Measurements from ENCODE around the gene CCDC78.

CCDC78 gene

DNA sequence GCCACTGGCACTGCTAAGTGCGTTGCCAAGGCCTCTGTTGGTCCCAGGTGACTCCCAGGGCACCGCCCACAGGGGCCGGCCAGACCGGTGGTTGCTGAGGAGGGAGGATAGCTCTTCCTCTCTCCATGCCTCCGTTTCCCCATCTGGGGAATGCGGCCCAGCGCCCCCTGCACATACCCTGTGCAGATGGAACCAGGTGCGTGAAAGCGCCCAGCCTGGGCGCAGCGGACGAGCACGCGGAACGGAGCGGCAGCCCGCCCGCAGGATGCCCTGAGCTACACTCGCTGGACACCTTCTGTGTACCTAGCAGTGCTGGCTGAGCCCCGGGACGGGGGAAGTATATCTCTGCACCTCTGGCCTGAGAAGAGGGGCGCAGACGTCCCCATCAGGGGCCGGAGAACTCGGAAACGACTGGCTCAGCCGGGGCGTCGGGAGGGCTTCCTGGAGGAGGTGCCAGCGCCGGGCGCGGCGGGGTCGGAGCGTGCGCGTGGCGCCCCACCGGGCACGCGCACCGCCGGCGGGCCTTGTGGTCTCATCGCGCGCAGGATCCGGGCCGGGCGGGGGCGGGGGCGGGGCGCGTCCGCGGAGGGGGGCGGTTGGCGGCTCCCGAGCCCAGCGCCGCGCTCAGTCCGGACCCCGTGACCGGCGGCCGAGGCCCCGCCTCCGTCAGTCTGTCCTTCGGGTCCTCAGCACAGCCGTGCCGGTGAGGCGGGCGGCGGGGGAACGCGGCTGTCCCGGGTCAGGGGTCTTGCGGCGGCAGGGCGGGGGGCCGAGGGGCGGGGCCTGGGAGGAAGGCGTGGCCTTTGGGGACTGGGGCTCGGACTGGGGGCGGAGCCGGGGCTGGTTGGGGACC is at the start of gene CCDC78, which contains the start of gene HAGHL:
Gene CCDC78, minus strand, starts transcription at position 6 of the 853 bp plus-strand sequence. CDS start 76 bp downstream, outside the sequence.
Gene HAGHL, plus strand, starts transcription at position 669 of the 853 bp plus-strand sequence. CDS start 404 bp downstream, outside the sequence.
- peak; percentile 38 to 45 for DNase-seq (ENCODE audit: low read depth in 1 of 2, low spot score in 1 of 2)

DNA sequence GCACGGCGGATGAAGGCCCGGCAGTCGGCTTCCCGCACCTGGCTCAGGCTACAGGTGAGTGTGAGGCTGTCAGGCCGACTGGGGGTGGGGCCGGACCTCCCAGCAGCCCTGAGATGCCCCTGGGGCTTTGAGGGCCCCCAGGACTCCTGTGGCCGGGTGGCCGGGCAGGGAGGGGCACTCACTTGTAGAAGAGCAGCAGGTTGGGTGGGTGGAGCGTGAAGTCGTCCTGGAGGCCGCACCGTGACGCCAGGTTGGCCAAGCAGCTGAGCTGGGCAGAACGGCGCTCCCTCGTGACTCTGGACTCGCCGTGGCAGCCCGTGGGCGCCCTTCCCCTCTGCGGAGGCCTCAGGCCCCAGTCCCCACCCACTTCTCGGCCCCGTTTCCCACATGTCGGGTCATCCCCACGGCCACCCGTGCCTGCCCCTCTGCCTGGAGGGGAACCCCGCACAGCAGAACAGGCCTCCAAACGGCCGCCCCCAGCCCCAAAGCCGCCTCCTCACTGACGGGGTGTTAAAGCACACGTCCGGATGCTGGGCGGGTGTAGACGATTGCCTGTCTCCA is 49.1 kb upstream of the CCDC78 start:
- no peak for DNase-seq (ENCODE audit: low read depth in 1 of 2, low spot score in 1 of 2)

DNA sequence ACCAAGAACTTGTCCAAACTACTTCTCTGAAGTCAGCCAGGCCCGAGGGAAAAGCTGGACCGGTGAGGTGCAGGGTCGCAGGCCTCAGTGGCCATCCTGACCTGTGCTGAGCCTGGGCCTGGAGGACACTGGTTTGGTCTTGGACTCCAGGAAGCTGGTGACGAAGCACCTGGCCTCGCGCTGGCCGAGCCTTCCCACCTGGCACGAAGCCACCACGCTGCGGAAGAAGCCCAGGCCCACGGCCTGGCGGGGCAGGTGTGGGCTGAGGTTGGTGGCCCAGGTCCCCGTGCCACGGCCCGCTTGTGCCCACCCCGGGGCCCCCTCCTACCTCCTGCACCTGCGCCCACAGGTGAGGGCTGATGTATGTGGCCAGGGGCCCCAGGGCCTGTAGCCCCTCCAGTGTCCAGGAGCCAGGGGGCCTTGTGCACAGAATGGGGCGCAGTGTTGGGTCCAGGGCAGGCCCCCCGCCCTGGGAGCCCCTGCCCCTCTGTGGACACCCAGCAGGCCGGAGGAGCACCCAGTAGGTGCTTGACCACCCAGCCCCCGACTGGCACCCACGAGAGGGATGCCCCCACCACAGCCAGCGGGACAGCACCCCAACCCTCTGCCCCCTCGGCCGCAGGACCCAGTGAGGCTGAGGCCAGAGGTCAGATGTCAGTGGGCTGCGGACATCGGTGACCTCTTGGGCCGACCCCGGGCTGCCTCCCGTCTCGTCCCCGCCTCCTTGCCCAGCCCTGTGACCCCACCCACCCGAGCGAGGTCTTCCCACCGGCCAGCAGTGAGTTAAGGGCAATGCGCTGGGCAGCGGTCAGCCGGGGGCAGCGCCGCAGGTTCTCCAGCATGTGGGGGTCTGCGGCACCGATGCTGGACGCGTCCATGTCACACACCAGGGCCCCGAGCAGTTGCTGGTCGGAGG is 48.1 kb upstream of the CCDC78 start:
- no peak for DNase-seq (ENCODE audit: low read depth in 1 of 2, low spot score in 1 of 2)

DNA sequence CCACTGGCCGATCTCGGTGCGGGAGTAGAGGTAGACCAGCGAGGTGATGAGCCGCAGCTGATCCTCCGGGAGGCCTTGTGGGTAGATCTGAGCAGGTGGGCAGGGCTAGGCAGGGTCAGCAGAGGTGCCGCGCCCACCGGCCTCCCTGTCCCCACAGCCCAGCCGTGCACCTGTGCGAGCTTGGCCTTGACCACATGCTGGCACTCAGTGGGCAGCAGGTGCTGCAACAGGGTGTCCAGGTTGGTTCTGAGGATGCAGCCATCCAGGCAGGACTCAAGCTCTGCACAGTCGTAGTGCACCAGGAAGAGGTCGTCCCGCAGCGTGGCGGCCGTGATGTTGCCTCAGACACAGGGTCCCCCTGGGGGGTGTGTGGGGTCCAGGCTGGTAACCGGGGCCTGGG is 46.7 kb upstream of the CCDC78 start:
- DNase-seq (ENCODE audit: low read depth in 1 of 2, low spot score in 1 of 2) = no peak

DNA sequence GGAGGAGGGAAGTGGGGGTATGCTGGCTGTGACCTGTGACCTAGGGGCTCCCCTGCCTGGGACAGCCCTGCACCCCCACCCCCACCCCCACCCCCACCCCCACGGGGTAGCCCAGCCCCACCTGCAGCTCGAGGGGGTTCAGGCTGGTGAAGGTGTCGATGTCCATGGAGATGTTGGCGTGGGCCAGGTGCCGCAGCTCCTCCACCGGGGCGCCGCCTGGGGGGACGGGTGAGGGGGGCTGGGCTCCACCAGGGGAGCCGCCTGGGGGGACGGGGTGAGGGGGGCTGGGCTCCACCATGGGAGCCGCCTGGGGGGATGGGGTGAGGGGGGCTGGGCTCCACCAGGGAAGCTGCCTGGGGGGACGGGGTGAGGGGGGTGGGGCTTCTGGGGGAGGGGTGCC is 44.2 kb upstream of the CCDC78 start:
- no peak for DNase-seq (ENCODE audit: low read depth in 1 of 2, low spot score in 1 of 2)

DNA sequence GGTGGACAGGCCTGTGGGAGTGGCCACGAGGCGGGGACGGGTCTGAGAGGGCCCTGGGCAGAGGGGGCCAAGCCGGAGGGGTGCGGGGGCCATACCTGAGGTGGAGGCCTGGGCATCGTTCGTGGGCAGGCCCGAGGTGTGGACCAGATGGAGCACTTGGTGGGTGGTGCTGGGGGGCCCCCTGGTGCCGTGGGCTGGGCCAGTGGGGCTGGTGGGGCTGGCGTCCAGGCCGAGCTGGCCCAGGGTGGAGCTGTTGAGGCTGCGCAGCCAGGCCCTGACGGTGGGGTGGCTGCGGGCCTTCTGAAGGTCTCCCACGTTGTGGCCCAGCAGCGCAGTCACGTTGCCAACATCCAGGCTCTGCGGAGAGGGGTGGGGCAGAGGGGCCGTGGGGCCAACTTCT is 43.7 kb upstream of the CCDC78 start:
- no peak for DNase-seq (ENCODE audit: low read depth in 1 of 2, low spot score in 1 of 2)

DNA sequence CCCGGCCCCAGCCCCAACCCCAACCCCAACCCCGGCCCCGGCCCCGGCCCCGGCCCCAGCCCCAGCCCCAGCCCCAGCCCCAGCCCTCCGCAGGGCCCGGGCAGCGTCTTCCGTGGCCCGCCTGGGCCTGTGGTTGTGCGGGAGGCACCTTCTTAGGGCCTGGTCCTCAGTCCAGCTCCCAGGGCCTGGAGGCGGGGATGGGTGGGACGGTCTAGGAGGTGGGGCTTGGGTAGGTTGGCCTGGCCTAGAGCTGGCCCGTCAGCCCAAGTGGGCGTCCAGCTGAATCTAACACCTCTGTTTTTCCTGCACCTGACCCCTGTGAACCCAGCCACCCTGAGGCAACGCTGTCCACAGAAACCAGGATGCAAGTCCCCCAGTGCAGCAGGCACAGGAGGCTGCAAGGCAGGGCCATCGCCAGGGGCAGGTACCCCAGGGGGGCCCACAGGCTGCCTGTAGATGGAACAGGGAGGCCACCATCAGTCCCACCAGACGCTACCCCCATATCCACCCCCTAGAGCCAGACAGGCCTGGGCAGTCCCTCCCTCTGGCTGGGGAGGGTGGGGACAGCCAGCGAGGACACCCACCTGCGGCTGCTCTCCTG is 43.0 kb upstream of the CCDC78 start:
- DNase-seq (ENCODE audit: low read depth in 1 of 2, low spot score in 1 of 2) = no peak

DNA sequence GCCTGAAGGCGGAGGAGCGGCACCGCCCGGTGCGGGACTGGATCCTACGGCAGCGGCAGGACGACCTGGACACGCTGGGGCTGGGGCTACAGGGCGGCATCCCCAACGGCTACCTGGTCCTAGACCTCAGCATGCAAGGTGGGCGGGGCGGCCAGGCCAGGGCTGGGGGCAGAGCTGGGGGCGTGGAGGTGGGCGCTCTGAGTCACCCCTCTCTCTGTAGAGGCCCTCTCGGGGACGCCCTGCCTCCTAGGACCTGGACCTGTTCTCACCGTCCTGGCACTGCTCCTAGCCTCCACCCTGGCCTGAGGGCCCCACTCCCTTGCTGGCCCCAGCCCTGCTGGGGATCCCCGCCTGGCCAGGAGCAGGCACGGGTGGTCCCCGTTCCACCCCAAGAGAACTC is 42.2 kb upstream of the CCDC78 start:
- DNase-seq (ENCODE audit: low read depth in 1 of 2, low spot score in 1 of 2) = no peak

DNA sequence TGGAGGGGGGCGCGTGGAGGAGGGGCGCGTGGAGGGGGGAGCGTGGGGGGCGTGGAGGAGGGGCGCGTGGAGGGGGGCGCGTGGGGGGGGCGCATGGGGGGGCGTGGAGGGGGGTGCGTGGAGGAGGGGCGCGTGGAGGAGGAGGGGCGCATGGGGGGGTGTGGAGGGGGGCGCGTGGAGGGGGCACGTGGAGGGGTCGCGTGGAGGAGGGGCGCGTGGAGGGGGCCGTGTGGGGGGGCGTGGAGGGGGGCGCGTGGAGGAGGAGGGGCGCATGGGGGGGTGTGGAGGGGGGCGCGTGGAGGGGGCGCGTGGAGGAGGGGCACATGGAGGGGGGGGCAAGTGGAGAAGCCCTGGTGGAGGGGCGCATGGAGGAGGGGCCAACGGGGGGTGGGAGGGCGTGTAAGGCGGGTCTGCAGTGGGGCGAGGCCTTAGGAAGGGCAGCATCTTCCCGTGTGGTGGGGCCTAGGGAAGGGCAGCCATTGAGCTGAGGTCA is 41.5 kb upstream of the CCDC78 start:
- no peak for DNase-seq (ENCODE audit: low read depth in 1 of 2, low spot score in 1 of 2)

DNA sequence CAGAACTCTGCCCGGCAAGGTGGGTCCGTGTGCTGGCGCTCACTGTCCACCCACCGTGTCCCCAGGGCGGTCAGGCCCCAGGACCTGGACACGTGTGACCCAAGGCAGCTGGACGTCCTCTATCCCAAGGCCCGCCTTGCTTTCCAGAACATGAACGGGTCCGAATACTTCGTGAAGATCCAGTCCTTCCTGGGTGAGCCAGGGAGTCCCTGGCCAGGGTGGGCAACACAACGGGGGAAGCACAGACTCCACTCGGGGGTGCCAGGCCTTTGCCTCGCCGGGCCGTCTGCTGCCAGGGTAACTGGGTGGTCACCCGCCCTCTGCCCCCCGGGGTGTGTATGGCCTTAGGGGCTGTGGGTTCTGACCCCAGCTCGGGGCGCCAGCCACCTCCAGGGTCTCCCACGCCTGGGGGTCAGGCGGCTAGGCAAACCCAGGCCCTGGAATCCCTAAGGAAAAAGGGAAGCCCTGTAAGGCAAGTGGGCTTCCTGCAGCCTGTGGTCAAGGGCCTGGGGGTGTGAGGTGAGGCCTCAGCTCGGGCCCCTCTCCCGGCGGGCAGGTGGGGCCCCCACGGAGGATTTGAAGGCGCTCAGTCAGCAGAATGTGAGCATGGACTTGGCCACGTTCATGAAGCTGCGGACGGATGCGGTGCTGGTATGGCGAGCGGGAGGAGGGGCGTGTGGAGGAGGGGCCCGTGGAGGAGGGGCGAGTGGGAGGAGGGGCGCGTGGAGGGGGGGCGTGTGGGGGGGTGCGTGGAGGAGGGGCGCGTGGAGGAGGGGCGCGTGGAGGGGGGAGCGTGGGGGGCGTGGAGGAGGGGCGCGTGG is 40.8 kb upstream of the CCDC78 start:
- no peak for DNase-seq (ENCODE audit: low read depth in 1 of 2, low spot score in 1 of 2)

DNA sequence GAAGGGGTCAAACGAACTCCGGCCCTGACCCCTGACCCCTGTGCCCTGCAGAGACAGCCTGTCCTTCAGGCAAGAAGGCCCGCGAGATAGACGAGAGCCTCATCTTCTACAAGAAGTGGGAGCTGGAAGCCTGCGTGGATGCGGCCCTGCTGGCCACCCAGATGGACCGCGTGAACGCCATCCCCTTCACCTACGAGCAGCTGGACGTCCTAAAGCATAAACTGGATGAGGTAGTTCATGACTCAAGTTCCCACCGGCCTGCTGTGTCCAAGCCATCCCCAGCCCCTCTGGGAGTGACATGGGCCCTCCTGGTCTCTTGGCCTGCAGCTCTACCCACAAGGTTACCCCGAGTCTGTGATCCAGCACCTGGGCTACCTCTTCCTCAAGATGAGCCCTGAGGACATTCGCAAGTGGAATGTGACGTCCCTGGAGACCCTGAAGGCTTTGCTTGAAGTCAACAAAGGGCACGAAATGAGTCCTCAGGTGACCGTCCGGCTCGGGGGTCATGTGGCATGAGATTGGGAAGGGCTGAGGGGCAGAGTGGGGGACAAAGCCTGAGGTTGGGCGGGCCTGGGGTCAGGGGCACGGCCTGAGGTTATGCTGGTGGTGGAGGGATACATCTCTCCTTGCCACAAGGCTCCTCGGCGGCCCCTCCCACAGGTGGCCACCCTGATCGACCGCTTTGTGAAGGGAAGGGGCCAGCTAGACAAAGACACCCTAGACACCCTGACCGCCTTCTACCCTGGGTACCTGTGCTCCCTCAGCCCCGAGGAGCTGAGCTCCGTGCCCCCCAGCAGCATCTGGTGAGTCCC is 40.0 kb upstream of the CCDC78 start:
- no peak for DNase-seq (ENCODE audit: low read depth in 1 of 2, low spot score in 1 of 2)

DNA sequence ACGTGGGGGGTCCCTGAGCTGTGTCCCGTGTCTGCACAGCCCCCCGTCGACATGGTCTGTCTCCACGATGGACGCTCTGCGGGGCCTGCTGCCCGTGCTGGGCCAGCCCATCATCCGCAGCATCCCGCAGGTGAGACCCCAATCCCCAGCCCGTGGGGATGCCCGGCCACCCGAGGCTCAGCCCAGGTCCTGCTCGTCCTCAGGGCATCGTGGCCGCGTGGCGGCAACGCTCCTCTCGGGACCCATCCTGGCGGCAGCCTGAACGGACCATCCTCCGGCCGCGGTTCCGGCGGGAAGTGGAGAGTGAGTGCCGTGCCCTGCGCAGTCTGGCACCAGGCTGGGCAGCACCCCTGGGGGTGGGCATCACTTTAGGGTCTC is 39.2 kb upstream of the CCDC78 start:
- no peak for DNase-seq (ENCODE audit: low read depth in 1 of 2, low spot score in 1 of 2)

DNA sequence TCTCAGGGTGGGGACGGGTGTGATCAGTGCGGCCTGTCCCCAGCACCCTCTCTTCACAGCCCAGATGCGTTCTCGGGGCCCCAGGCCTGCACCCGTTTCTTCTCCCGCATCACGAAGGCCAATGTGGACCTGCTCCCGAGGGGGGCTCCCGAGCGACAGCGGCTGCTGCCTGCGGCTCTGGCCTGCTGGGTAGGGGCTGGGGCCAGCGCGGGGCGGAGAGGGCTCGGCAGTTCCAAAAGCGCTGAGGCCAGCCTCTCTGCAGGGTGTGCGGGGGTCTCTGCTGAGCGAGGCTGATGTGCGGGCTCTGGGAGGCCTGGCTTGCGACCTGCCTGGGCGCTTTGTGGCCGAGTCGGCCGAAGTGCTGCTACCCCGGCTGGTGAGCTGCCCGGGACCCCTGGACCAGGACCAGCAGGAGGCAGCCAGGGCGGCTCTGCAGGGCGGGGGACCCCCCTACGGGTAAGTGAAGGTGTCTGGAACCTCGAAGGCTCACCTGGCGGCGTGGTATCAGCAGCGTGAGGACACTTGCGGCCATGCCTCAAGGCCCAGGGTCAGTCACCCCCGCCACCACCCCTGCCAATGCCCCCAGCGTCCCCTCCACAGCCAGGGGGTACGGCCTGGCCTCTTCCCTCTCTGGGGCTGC is 38.7 kb upstream of the CCDC78 start:
- DNase-seq (ENCODE audit: low read depth in 1 of 2, low spot score in 1 of 2) = no peak

DNA sequence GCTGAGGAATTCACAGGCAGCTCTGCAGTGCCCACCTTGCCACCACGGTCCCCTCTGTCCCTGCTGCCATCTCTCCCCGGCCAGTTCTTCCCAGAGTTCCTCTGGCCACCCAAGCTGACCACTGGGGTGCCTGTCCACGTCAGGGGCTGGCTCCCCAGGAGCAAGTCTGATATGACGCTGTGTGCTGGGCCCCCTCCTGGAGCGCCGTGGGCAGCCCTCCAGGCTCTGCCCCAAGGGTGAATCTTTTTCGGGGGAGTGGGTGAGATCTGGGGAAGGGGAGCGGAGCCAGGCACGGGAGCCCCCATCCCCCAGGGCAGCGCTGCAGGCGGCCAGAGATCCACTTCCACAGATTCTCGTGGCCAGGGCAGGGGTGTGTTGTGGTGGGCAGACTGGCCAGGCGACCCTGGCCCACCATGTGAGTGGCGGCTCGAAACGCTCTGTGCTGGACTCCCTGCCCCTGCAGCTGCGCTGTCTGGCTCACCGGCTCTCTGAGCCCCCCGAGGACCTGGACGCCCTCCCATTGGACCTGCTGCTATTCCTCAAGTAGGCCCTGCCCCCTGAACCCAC is 38.0 kb upstream of the CCDC78 start:
- DNase-seq (ENCODE audit: low read depth in 1 of 2, low spot score in 1 of 2) = no peak

DNA sequence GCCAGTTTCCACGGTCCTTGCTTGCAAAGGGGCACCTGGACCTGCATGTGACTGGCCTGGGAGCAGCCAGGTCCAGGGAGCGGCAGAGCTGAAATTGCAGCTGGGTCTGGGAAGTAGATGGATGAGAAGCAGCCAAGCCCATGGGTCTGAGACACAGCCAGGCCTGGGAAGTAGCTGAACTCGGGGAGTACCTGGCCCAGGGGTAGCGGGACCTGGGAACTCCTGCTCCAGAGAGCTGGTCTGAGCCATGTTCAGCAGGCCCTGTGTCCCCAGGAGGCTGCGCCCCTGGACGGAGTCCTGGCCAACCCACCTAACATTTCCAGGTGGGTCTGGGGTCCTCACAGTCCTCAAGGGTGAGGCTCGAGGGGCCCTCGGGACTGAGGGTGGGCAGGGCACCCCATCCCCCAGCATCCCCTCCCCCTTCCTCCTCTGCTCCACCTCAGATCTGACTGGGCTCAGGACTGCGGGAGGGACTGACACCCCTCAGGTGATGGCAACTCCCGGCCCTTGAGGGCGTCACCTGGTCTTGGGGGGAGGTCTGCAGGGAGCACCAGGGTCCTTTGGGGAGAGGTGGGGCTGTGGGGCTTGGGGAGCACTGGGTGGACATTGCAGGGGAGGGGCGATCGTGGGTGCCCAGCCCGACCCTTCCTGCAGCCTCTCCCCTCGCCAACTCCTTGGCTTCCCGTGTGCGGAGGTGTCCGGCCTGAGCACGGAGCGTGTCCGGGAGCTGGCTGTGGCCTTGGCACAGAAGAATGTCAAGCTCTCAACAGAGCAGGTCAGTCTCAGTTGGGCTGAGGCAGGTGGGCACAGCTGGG is 37.3 kb upstream of the CCDC78 start:
- DNase-seq (ENCODE audit: low read depth in 1 of 2, low spot score in 1 of 2) = no peak

DNA sequence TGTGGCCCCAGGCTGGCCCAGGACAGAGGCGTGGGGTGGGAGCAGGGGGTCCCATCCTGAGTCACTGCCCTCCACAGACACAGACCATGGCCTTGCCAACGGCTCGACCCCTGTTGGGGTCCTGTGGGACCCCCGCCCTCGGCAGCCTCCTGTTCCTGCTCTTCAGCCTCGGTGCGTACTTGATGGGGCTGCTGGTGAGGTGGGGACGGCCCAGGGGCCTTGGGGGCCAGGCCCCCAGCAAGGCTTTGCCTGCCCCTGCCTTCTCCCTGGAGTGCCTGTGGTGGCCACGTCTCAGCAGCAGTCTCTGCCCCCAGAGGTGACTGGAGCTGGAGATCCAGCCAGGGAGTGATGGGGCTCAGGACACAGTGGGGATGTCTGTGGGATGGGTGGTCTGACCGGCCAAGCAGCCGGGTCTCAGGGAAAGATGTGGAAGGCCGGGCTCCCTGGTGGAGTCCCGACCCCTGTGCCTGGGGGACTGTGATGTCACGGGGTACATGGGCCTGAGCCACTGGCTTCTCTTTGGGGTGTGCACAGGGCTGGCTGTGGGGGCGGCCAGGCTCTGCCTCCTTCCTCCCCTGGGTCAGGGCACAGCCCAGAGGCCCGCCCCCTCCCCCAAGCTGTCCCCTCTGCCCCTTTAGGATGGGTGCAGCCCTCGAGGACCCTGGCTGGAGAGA is 36.5 kb upstream of the CCDC78 start:
- no peak for DNase-seq (ENCODE audit: low read depth in 1 of 2, low spot score in 1 of 2)

All from stimulated activated CD4-positive, alpha-beta T cell treated with anti-CD3 and anti-CD28 coated beads, Interleukin-15, amount 100 ng/mL, for 1 hour (primary cell).